ENCODE measurements around the gene HS6ST1. TPM values are rescaled to one million over a fixed set of nuclear protein-coding genes. Genes with fewer than 3 reads are reported as not detected.
"Not testable (repeated sequence)": the region's sequence is repeated elsewhere in the genome, so short reads cannot be mapped to it uniquely, and the experiment has no call there.

The HS6ST1 gene
- total and polyA plus RNA-seq, 3 donors from 2014 or later: 58.7 to 203 (median 143) TPM

DNA sequence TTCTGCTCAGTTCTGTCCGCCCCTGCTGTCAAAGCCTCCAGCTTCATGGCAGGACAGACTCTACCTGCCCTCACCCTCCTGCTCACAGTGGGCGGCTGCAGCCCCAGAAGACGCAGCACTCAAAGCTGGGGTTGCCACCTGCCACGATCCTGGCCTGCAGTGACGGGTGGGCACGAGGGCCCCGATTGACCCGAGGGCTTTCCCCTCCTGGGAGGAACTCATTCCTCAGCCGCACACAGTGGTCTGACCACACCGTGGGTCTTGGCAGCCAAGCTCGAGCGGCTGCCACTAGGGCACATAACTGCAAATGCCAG is 47.1 kb downstream of the HS6ST1 start:
- H3K36me3 ChIP-seq (ENCODE audit: low read depth, missing control alignments): no peaks in the 10 kb centered on the region
- TF ChIP-seq POLR2A (IDR thresholded peaks at IDR 0.05): no peak
- TF ChIP-seq, protein P1, sequence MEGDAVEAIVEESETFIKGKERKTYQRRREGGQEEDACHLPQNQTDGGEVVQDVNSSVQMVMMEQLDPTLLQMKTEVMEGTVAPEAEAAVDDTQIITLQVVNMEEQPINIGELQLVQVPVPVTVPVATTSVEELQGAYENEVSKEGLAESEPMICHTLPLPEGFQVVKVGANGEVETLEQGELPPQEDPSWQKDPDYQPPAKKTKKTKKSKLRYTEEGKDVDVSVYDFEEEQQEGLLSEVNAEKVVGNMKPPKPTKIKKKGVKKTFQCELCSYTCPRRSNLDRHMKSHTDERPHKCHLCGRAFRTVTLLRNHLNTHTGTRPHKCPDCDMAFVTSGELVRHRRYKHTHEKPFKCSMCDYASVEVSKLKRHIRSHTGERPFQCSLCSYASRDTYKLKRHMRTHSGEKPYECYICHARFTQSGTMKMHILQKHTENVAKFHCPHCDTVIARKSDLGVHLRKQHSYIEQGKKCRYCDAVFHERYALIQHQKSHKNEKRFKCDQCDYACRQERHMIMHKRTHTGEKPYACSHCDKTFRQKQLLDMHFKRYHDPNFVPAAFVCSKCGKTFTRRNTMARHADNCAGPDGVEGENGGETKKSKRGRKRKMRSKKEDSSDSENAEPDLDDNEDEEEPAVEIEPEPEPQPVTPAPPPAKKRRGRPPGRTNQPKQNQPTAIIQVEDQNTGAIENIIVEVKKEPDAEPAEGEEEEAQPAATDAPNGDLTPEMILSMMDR (IDR thresholded peaks at IDR 0.05): no peak
- DNase-seq: no peak
- H3K9me3 ChIP-seq: no peaks in the 10 kb centered on the region
- peaks cover 31% of the 10 kb centered on the region for H3K4me1 ChIP-seq
- intact Hi-C loops (cut with DNase I; ENCODE audit: low total_unique reads): no loop called here
- no peak overlapping the region for H3K27ac ChIP-seq
- no peak overlapping the region for H3K4me3 ChIP-seq
- H3K27me3 ChIP-seq: no peaks in the 10 kb centered on the region
- 60 to 71% methylated on average over 10 to 12 of the region's 12 CpGs for WGBS, 2 donors

DNA sequence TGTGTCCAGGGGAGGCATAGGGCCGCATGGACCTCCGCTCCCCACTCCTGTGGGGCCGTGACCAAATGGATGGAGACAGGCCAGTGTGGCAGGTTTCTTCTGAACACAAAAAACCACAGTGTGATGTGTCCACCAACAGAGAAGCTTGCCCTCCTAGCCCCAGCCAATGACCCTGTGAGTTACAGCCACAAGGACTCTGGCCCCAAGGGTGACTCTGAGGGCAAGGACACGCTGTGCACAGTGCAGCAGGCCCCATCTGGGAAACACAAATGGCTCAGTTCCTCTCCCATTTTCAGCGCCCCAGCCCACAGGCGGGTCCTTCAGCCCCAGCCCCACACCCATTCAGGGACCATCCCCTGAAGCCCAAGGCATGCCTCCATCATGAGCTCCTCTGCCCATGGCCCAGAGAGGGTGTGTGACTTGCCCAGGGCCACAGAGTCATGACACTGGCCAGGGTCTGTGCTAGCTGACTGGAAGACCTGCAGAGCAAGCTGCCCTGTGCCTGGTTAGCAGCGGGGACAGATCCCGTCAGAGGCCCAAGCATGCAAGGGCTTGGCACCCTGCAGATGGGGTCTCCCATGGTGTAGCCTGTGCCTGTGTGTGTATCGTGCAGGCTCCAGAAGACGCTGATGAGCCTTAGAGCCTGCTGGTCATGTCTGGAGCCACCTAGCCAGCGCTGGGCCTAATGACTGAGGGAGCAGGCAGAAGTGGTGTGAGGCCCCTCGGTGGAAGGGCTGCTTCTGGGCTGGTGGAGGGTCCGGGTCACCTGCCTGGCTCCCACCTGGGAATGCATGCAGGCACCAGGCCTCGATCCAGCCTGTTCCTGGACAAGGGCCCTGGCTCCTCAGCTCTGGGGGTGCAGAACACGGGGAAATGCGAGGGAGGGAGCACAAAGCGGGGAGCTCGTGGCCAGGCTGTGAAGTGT is 47.7 kb downstream of the HS6ST1 start:
- Histone ChIP-seq H3K4me3 (no peak overlapping the region), H3K27ac (no peak overlapping the region), H3K36me3 (ENCODE audit: low read depth, missing control alignments) (no peaks in the 10 kb centered on the region), H3K4me1 (peaks cover 31% of the 10 kb centered on the region), H3K9me3 (no peaks in the 10 kb centered on the region), H3K27me3 (no peaks in the 10 kb centered on the region)
- no peak for TF ChIP-seq POLR2A (IDR thresholded peaks at IDR 0.05)
- TF ChIP-seq, protein P1 (IDR thresholded peaks at IDR 0.05): no peak
- DNase-seq: peak; percentile 66
- intact Hi-C loops (cut with DNase I; ENCODE audit: low total_unique reads): no loop called here
- 52 to 62% methylated on average over 12 to 18 of the region's 18 CpGs for WGBS, 2 donors

- no peak for TF ChIP-seq POLR2A (IDR thresholded peaks at IDR 0.05)
- TF ChIP-seq, protein P1 (IDR thresholded peaks at IDR 0.05): no peak
- intact Hi-C loops (cut with DNase I; ENCODE audit: low total_unique reads): no loop called here
- Histone ChIP-seq H3K4me1 (peaks cover 31% of the 10 kb centered on the region), H3K27me3 (no peaks in the 10 kb centered on the region), H3K9me3 (no peaks in the 10 kb centered on the region), H3K4me3 (no peak overlapping the region), H3K36me3 (ENCODE audit: low read depth, missing control alignments) (no peaks in the 10 kb centered on the region), H3K27ac (no peak overlapping the region)
- peak; percentile 46 for DNase-seq
- 43 to 60% methylated on average over 8 to 16 of the region's 16 CpGs for WGBS, 2 donors
These were observed 48.5 kb downstream of the HS6ST1 start for GRCh38 chr2:128269990-128270671.

DNA sequence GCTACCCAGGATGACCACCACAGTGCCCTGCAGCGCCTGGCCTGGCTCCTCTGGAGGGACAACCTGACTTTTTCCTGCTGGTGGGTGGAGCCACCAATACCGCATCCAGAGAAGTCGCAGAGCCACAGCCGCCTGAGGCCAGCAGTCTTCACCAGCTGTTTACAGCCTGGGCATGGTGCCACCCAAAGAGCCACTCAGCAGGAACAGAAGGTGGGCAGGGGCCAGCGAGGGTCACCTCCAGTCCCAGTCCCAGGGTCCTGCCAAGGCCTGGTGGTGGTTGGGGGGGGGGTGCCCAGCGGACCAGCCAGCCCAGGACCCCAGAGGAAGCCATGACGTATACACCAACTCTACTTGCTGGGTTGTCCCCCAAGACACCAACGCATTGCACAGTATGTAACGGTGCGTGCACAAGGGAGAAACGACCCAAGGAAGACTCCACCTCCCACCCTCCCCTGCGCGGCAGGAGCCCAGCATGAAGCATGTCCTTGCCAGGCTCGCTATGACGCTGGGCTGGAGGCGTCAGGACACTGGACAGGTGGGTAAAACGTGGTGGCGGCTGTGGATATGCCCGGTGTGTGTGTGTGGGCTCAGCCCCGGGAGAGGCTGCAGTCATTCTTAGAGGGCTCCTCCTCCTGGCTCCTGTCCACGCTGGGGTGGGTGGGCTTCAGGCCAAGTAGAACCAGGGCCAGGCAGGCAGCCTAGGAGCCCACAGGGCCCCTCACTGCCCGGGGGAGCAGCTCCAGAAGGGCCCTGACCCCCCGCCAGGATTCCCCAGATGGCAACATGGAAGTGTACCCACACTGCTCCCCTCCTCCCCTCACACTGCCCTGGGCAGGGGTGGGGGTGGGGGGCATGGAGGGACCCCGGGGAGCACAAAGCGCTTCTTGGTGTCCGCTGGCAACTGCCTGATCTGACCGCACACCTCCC is 49.3 kb downstream of the HS6ST1 start:
- no peaks in the 10 kb centered on the region for H3K36me3 ChIP-seq (ENCODE audit: low read depth, missing control alignments)
- peaks cover 31% of the 10 kb centered on the region for H3K4me1 ChIP-seq
- WGBS, 2 donors: 73 to 75% methylated on average over 4 to 27 of the region's 27 CpGs
- intact Hi-C loops (cut with DNase I; ENCODE audit: low total_unique reads): no loop called here
- peak; percentile 50 for DNase-seq
- no peaks in the 10 kb centered on the region for H3K27me3 ChIP-seq
- H3K9me3 ChIP-seq: no peaks in the 10 kb centered on the region
- H3K4me3 ChIP-seq: no peak overlapping the region
- no peak overlapping the region for H3K27ac ChIP-seq
- TF ChIP-seq, protein P1 (IDR thresholded peaks at IDR 0.05): no peak
- TF ChIP-seq POLR2A (IDR thresholded peaks at IDR 0.05): no peak

DNA sequence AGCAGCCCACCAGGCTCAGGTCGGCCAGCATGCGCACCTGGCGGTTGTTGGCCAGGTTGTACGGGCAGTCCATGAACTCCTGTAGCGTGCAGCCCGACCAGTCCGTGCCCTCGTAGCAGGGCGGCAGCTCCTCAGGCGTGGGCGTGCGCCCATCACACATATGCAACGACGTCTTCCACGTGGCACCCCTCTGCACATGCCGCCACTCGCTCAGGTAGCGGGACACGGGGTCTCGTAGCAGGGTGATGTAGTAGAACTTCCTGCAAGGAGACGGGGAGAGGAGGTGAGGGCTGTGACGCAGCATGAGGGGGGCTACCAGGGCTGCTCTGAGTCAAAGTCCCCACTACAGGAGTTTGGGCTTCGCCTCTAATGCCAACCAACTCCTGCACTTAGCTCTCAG is 50.1 kb downstream of the HS6ST1 start:
- H3K27me3 ChIP-seq; DNase-seq; H3K4me3 ChIP-seq; H3K36me3 ChIP-seq (ENCODE audit: low read depth, missing control alignments); intact Hi-C loops (cut with DNase I; ENCODE audit: low total_unique reads); H3K9me3 ChIP-seq; H3K27ac ChIP-seq: not testable (repeated sequence)
- peaks cover 31% of the 10 kb centered on the region for H3K4me1 ChIP-seq
- 96% methylated on average over 14 of the region's 23 CpGs; no CpG with 5 or more reads in 1 of the 2 donors for WGBS, 2 donors

DNA sequence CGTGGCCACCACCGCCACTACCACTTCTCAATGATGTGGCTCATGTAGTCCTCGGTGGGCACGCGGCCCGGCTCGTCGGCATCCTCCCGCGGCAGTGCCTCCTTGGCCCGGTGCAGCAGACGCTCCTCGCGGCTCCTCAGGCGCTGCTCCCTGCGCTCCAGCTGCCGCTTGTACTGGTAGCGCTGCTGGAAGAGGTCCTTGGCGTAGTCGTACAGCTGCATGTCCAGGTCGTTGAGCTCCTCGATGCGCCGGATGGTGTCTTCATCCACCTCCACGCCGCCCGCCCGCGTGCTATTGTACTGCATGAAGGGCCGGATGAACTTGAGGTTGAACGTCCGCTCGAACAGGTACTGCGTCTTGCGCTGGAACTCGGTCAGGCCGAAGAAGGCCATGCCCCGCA is 50.5 kb downstream of the HS6ST1 start:
- DNase-seq: peak; percentile 4

GRCh38 chr2:128267649-128268048 is 51.0 kb downstream of the HS6ST1 start:
- H3K4me3 ChIP-seq; H3K27me3 ChIP-seq; H3K36me3 ChIP-seq (ENCODE audit: low read depth, missing control alignments); H3K9me3 ChIP-seq; intact Hi-C loops (cut with DNase I; ENCODE audit: low total_unique reads); H3K27ac ChIP-seq: not testable (repeated sequence)
- WGBS, 2 donors: 83 to 90% methylated on average over 9 to 11 of the region's 11 CpGs
- DNase-seq: peak; percentile 7
- peaks cover 31% of the 10 kb centered on the region for H3K4me1 ChIP-seq

More for the DNA sequence above, 50.5 kb downstream of the HS6ST1 start:
- H3K9me3 ChIP-seq; intact Hi-C loops (cut with DNase I; ENCODE audit: low total_unique reads); H3K4me3 ChIP-seq; H3K27me3 ChIP-seq; H3K27ac ChIP-seq; H3K36me3 ChIP-seq (ENCODE audit: low read depth, missing control alignments): not testable (repeated sequence)
- peaks cover 31% of the 10 kb centered on the region for H3K4me1 ChIP-seq
- 95 to 98% methylated on average over 8 to 20 of the region's 38 CpGs for WGBS, 2 donors

All from testis (tissue), 3 donors.